GM12878 (cell line): Measurements from ENCODE around the gene GNAZ. TPM values are rescaled to one million over a fixed set of nuclear protein-coding genes. Genes with fewer than 3 reads are reported as not detected.

Experiments used
- CBX5 ChIP-seq: sonication (generic); IDR thresholded peaks from 2 replicates; pipeline ENCODE4 v1.6.1; 2016; ENCODE audit warnings: low read depth, moderate library complexity, mild to moderate bottlenecking, inconsistent platforms
- CEBPB ChIP-seq, 2 experiments: fragments of 150-350 bp in 1 of 2; IDR thresholded peaks; 2 replicates each; pipeline ENCODE4 v1.6.1; 2012 to 2014; ENCODE audit warnings: low read depth in 2 of 2, low read length in 2 of 2, borderline replicate concordance in 1 of 2, inconsistent platforms in 1 of 2
- FOS ChIP-seq: IDR thresholded peaks from 3 replicates; pipeline ENCODE4 v1.6.1; 2011; ENCODE audit warnings: borderline replicate concordance; ENCODE audit not compliant: insufficient read length; ENCODE audit errors: extremely low read depth
- JUND ChIP-seq: IDR thresholded peaks from 2 replicates; pipeline ENCODE4 v1.6.1; 2012; ENCODE audit warnings: low read depth, mild to moderate bottlenecking, low read length, improper control_type of control experiment, moderate library complexity
- KLF5 ChIP-seq: fragments of 450-650 bp; IDR thresholded peaks from 2 replicates; pipeline ENCODE4 v1.6.1; 2014; ENCODE audit warnings: mild to moderate bottlenecking; ENCODE audit not compliant: partially characterized antibody
- MEF2B ChIP-seq: fragments of 450-650 bp; IDR thresholded peaks from 2 replicates; pipeline ENCODE4 v1.6.1; 2018; ENCODE audit warnings: mild to moderate bottlenecking, moderate library complexity; ENCODE audit not compliant: partially characterized antibody, poor library complexity, severe bottlenecking
- MLLT1 ChIP-seq: fragments of 450-650 bp; IDR thresholded peaks from 2 replicates; pipeline ENCODE4 v1.6.1; 2016; ENCODE audit warnings: mild to moderate bottlenecking
- PAX8 ChIP-seq: fragments of 450-650 bp; IDR thresholded peaks from 2 replicates; pipeline ENCODE4 v1.6.1; 2017; ENCODE audit warnings: mild to moderate bottlenecking, moderate library complexity
- SIX5 ChIP-seq: IDR thresholded peaks from 2 replicates; pipeline ENCODE4 v1.6.1; 2011; ENCODE audit warnings: mild to moderate bottlenecking, low read depth, low read length, moderate library complexity; ENCODE audit not compliant: severe bottlenecking
- SMAD1 ChIP-seq: fragments of 450-650 bp; IDR thresholded peaks from 2 replicates; pipeline ENCODE4 v1.6.1; 2018; ENCODE audit warnings: mild to moderate bottlenecking, low read depth; ENCODE audit not compliant: partially characterized antibody
- SMARCA5 ChIP-seq: fragments of 450-650 bp; IDR thresholded peaks from 2 replicates; pipeline ENCODE4 v1.6.1; 2017; ENCODE audit warnings: mild to moderate bottlenecking
- SMC3 ChIP-seq: IDR thresholded peaks from 2 replicates; pipeline ENCODE4 v1.6.1; 2011; ENCODE audit warnings: low read length, improper control_type of control experiment, borderline replicate concordance
- SPI1 ChIP-seq: IDR thresholded peaks from 2 replicates; pipeline ENCODE4 v1.6.1; 2011; ENCODE audit warnings: low read depth, mild to moderate bottlenecking, low read length, moderate library complexity, borderline replicate concordance; ENCODE audit not compliant: insufficient read depth
- TBL1XR1 ChIP-seq: IDR thresholded peaks from 2 replicates; pipeline ENCODE4 v1.6.1; 2012; ENCODE audit warnings: low read depth, low read length, improper control_type of control experiment
- ZNF24 ChIP-seq: fragments of 450-650 bp; IDR thresholded peaks from 2 replicates; pipeline ENCODE4 v1.6.1; 2017; ENCODE audit warnings: antibody characterized with exemption, mild to moderate bottlenecking
- polyA plus RNA-seq, 11 experiments: library from polyadenylated mRNA; depleted of rRNA in 4 of 11; unstranded in 6 of 11; stranded (reverse) in 5 of 11; fragments of >200 nt; fragmentation: Nextera tagmentation in 4 of 11; fragmentation: Illumina TruSeq in 1 of 11; extraction: Ambion mirVana in 4 of 11; extraction: Trizol in 1 of 11; gene quantifications; 1 replicate in 1 of 11; 2 replicates in 10 of 11; pipeline versions ENCODE4 v1.2.1 to v1.2.3, GENCODE V29; 2011 to 2016; ENCODE audit warnings: inconsistent platforms in 2 of 11, missing spikeins in 2 of 11, low read depth in 1 of 11
- total RNA-seq, 4 experiments: library from RNA; depleted of rRNA in 3 of 4; stranded (reverse); fragments of >200 nt in 3 of 4; fragmentation: Illumina TruSeq in 1 of 4; extraction: Trizol in 1 of 4; gene quantifications; 2 replicates each; pipeline versions ENCODE4 v1.2.1 to v1.2.3, GENCODE V29; 2013 to 2021
- TF ChIP-seq, protein P1 (sequence below): fragments of 450-650 bp; IDR thresholded peaks from 2 replicates; pipeline ENCODE4 v1.6.1; 2018; ENCODE audit warnings: mild to moderate bottlenecking, low read depth, moderate library complexity; ENCODE audit not compliant: partially characterized antibody
- TF ChIP-seq, protein P2 (sequence below): IDR thresholded peaks from 2 replicates; pipeline ENCODE4 v1.6.1; 2012; ENCODE audit warnings: improper control_type of control experiment, low read depth, low read length; ENCODE audit not compliant: insufficient replicate concordance
- TF ChIP-seq, protein P3 (sequence below): IDR thresholded peaks from 2 replicates; pipeline ENCODE4 v1.6.1; 2011; ENCODE audit warnings: borderline replicate concordance, low read depth, mild to moderate bottlenecking, moderate library complexity, low read length; ENCODE audit not compliant: insufficient read depth, poor library complexity, severe bottlenecking

The GNAZ gene
- total and polyA plus RNA-seq, 10 of the 15 experiments (the other 5 are each of a cell fraction or from before 2014, with no cell fraction given), result 0.09 to 1.0 (median 0.44) TPM; not detected in 1

DNA sequence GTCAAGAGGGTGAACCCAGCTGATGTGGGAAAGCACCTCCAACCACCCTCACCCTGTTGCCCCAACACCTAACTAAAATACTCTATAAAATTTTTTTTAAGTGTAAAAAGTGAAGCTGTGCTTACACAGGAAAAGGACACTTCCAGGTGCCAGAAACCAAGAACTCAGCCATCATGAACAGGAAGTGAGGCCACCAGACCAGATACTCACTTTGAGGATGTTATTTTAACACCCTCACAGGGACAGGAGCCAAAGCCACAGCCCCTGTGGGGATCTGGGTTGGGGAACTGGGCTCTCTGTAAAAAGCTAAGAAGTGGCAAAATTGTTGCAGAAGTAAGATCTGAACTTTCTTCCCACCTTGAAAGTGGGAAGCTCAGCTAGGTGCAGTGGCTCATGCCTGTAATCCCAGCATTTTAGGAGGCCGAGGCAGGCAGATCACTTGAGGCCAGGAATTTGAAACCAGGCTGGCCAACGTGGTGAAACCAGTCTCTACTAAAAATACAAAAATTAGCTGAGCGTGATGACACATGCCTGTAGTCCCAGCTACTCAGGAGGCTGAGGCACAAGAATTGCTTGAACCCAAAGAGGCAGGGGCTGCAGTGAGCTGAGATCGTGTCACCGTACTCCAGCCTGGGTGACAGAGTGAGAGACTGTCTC is 67.7 kb downstream of the GNAZ start (continued):
- TF ChIP-seq, protein P1, sequence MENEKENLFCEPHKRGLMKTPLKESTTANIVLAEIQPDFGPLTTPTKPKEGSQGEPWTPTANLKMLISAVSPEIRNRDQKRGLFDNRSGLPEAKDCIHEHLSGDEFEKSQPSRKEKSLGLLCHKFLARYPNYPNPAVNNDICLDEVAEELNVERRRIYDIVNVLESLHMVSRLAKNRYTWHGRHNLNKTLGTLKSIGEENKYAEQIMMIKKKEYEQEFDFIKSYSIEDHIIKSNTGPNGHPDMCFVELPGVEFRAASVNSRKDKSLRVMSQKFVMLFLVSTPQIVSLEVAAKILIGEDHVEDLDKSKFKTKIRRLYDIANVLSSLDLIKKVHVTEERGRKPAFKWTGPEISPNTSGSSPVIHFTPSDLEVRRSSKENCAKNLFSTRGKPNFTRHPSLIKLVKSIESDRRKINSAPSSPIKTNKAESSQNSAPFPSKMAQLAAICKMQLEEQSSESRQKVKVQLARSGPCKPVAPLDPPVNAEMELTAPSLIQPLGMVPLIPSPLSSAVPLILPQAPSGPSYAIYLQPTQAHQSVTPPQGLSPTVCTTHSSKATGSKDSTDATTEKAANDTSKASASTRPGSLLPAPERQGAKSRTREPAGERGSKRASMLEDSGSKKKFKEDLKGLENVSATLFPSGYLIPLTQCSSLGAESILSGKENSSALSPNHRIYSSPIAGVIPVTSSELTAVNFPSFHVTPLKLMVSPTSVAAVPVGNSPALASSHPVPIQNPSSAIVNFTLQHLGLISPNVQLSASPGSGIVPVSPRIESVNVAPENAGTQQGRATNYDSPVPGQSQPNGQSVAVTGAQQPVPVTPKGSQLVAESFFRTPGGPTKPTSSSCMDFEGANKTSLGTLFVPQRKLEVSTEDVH, result no peak
- TF ChIP-seq CBX5 (no peak), SPI1 (peak; percentile 82), SIX5 (no peak), ZNF24 (0 out of 2 replicates have a peak, but pooled peaks have one; percentile 16), SMARCA5 (peak; percentile 50; the same call in 1 of the 2 replicates), SMAD1 (peak; percentile 34), TBL1XR1 (no peak), JUND (no peak), PAX8 (no peak), SMC3 (no peak), KLF5 (no peak), CEBPB (IDR thresholded peaks at IDR 0.05; ENCODE audit: borderline replicate concordance in 1 of 2, low read depth in 2 of 2, low read length in 2 of 2) (no peak), MLLT1 (no peak), MEF2B (peak; percentile 86), FOS (no peak)
- TF ChIP-seq, protein P2, sequence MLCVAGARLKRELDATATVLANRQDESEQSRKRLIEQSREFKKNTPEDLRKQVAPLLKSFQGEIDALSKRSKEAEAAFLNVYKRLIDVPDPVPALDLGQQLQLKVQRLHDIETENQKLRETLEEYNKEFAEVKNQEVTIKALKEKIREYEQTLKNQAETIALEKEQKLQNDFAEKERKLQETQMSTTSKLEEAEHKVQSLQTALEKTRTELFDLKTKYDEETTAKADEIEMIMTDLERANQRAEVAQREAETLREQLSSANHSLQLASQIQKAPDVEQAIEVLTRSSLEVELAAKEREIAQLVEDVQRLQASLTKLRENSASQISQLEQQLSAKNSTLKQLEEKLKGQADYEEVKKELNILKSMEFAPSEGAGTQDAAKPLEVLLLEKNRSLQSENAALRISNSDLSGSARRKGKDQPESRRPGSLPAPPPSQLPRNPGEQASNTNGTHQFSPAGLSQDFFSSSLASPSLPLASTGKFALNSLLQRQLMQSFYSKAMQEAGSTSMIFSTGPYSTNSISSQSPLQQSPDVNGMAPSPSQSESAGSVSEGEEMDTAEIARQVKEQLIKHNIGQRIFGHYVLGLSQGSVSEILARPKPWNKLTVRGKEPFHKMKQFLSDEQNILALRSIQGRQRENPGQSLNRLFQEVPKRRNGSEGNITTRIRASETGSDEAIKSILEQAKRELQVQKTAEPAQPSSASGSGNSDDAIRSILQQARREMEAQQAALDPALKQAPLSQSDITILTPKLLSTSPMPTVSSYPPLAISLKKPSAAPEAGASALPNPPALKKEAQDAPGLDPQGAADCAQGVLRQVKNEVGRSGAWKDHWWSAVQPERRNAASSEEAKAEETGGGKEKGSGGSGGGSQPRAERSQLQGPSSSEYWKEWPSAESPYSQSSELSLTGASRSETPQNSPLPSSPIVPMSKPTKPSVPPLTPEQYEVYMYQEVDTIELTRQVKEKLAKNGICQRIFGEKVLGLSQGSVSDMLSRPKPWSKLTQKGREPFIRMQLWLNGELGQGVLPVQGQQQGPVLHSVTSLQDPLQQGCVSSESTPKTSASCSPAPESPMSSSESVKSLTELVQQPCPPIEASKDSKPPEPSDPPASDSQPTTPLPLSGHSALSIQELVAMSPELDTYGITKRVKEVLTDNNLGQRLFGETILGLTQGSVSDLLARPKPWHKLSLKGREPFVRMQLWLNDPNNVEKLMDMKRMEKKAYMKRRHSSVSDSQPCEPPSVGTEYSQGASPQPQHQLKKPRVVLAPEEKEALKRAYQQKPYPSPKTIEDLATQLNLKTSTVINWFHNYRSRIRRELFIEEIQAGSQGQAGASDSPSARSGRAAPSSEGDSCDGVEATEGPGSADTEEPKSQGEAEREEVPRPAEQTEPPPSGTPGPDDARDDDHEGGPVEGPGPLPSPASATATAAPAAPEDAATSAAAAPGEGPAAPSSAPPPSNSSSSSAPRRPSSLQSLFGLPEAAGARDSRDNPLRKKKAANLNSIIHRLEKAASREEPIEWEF, result peak; percentile 31
- TF ChIP-seq, protein P3, sequence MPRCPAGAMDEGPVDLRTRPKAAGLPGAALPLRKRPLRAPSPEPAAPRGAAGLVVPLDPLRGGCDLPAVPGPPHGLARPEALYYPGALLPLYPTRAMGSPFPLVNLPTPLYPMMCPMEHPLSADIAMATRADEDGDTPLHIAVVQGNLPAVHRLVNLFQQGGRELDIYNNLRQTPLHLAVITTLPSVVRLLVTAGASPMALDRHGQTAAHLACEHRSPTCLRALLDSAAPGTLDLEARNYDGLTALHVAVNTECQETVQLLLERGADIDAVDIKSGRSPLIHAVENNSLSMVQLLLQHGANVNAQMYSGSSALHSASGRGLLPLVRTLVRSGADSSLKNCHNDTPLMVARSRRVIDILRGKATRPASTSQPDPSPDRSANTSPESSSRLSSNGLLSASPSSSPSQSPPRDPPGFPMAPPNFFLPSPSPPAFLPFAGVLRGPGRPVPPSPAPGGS, result no peak
